Left colon (tissue), 2 donors: ENCODE data around the gene C4orf51. TPM values are rescaled to one million over a fixed set of nuclear protein-coding genes. Genes with fewer than 3 reads are reported as not detected.

Source experiments
- ATAC-seq: fragments of 200-7000 bp; cut with Tn5 transposase; one replicate; pipeline ENCODE4 v1.9.1; 2020; ENCODE audit warnings: mild to moderate bottlenecking, moderate library complexity
- DNase-seq, 2 donors: peaks; one replicate each; pipeline ENCODE4 v3.0.0-alpha.2; 2020
- intact Hi-C, 2 donors: fragments of 100-400 bp; cut with DNase I in 1 of 2; cut with micrococcal nuclease in 1 of 2; formaldehyde crosslinking; loops; one replicate each; pipeline versions ENCODE4 v1.11.2 to v1.14.0; 2022; cut with DNase I, micrococcal nuclease
- total RNA-seq, 2 donors: library from RNA; stranded (reverse); fragmentation: NEBNext Ultra II Directional; extraction: Animal tissue kit (Norgen Biotek cat#: 25700); gene quantifications; one replicate each; pipeline ENCODE4 v1.2.1, GENCODE V29; 2021
- donor health status: DM: no; HTN: no; CAD: no.
- donor health status: DM: yes; HTN: yes; CAD: no.

Gene C4orf51
- total RNA-seq, 2 donors from 2014 or later, result not detected

DNA sequence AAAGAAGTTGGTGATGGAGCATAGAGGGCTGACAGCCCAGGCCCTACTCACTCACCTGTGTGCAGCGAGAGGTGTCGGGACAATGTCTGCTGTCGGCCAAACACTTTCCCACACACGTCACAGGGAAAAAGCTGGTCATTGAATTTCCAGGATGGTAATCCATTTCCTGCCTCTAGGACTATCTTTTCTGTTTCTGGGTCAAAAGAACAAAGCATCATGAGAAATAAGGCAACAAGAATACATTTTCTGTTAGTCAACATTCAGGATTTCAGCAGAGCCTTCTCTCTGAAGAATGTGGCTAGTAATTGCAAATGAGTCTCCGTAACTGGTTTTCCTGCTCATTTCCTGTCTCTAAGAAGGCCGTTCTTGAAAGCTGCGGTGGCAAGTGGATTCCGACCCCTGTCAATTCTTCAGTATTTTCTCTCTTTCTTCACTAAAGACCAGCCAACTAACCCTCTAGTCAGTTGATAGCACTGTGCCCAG, 99.4 kb downstream of the C4orf51 start:
- ATAC-seq, result no peak
- intact Hi-C loops, result no loop called here
- no peak for DNase-seq

DNA sequence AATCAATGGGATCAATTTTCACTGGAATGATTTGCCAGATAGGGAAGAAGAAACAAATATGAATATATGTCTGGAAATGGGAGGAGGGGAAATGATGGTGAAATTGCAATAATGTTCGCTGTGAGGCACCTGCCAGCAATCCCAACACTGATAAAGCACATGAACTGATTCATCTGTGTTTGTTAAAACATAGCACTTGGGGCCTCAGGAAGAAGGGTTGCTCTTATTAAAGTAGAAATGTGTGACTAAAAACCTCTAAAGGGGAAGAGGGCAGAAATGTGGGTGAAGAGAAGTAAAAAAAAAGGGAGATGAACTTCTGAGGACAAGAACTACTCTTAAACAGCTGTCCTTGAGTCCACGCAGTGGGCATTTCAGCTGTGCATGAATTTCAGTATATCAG, 101.4 kb downstream of the C4orf51 start:
- no peak for ATAC-seq
- intact Hi-C loops, result no loop called here
- no peak for DNase-seq

Other genes starting within 250 kb of the C4orf51 start
- 10 to 100 TPM; 36.3 to 44.4 TPM for gene SMAD1, start 198.3 kb upstream of the C4orf51 start, total RNA-seq
- gene MMAA, start 60.8 kb upstream of the C4orf51 start, total RNA-seq, result 10 to 100 TPM; 15.0 to 18.3 TPM